ENCODE data around the gene ZNF823.

Gene ZNF823

GRCh38 chr19:11769995-11770394, 31.2 kb upstream of the ZNF823 start:
- TF ChIP-seq CTCF (IDR thresholded peaks at IDR 0.05; ENCODE audit: control insufficient read depth, extremely low read depth, insufficient read depth), result no peak
- DNase-seq (ENCODE audit: low read depth), result no peak
- no peak overlapping the region for H3K4me3 ChIP-seq (ENCODE audit: low read depth, low read length)

GRCh38 chr19:11767633-11768133, 28.9 kb upstream of the ZNF823 start:
- TF ChIP-seq CTCF (IDR thresholded peaks at IDR 0.05; ENCODE audit: control insufficient read depth, extremely low read depth, insufficient read depth), result no peak
- H3K4me3 ChIP-seq (ENCODE audit: low read depth, low read length), result peak overlapping the region; percentile 87
- DNase-seq (ENCODE audit: low read depth), result no peak

- DNase-seq (ENCODE audit: low read depth), result peak; percentile 90
- TF ChIP-seq CTCF (IDR thresholded peaks at IDR 0.05; ENCODE audit: control insufficient read depth, extremely low read depth, insufficient read depth), result no peak
- peak within 1 kb of the TSS; percentile 87 for H3K4me3 ChIP-seq (ENCODE audit: low read depth, low read length)
These were observed 28.1 kb upstream of the ZNF823 start, which contains the start of gene ZNF441 for GRCh38 chr19:11766597-11767591. ZNF441 (plus strand) TSS chr19:11767000; CDS start chr19:11767194, 194 bp downstream.

GRCh38 chr19:11763611-11764010, 24.9 kb upstream of the ZNF823 start:
- no peak for TF ChIP-seq CTCF (IDR thresholded peaks at IDR 0.05; ENCODE audit: control insufficient read depth, extremely low read depth, insufficient read depth)
- no peak overlapping the region for H3K4me3 ChIP-seq (ENCODE audit: low read depth, low read length)
- no peak for DNase-seq (ENCODE audit: low read depth)

GRCh38 chr19:11763117-11763516, 24.4 kb upstream of the ZNF823 start:
- no peak for TF ChIP-seq CTCF (IDR thresholded peaks at IDR 0.05; ENCODE audit: control insufficient read depth, extremely low read depth, insufficient read depth)
- DNase-seq (ENCODE audit: low read depth), result no peak
- H3K4me3 ChIP-seq (ENCODE audit: low read depth, low read length), result no peak overlapping the region

- H3K4me3 ChIP-seq (ENCODE audit: low read depth, low read length), result no peak overlapping the region
- no peak for TF ChIP-seq CTCF (IDR thresholded peaks at IDR 0.05; ENCODE audit: control insufficient read depth, extremely low read depth, insufficient read depth)
- no peak for DNase-seq (ENCODE audit: low read depth)
These were observed 21.1 kb upstream of the ZNF823 start for GRCh38 chr19:11759805-11760204.
